Measurements from ENCODE around the gene CAB39.

Gene CAB39

DNA sequence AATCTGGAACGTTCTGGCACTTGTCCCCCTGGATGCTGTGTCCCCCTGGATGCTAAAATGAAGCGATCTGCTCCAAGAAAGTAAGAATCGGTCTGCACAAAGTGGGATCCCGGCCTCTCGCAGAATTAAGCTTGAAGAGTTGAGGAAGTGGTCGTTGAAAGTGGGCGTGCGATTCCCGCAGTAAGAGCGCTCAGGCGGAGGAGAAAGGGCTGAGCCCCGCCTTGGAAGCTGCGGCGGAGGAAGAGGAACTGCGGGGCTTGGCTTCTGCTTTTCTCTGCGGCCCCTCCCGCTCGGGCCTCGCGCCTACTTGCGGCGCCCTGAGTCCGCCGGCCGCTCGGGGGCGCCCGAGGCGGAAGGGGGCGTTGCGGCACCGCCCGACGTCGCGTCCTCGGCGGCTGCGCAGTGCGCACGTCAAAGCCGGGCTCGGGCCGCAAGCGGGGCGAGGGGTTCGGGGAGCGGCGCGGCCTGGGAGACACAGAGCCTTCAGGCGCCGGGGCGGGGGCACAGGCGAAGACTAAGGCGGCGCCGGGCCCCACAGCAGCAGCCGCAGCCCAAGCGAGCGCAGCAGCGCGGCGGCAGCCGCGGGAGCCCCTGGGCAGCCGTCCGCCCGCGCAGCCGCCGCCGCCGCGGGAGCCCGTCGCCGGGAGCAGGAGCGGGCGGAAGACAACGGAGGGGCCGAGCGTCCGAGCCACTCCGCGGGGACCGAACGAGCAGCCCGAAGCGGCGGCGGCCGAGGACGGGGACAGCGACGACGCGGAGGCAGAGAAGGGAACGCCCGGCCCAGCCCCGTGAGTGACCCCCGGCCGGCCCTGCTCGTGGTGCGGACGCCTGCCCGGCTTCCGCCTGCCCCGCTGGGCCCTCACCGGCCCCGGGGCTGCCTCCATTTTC, at the start of gene CAB39:
CAB39 (plus strand) TSS at position 400 of the 888 bp plus-strand sequence. CDS start 47,160 bp downstream, outside the sequence.
- peak; percentile 89 for DNase-seq (ENCODE audit: low spot score)

DNA sequence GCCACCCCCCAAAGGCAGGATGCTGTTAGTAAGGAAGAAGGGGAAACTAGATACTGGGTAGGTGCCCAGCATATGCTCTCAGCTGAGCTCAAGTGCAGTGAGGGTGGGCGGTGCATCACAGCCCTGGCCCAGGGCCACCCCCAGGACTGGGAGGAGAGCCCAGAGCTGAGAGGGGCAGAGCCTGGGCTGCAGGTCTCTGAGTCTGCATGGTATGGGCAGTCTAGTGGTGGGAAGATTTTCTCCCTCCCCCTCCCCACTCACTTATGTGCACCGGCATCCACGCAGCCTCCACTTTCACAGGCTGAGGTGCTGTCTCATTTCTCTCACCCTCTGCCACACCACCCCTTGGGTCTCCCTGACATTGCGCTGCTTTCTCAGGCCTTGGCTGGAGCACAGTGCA, 48.5 kb upstream of the CAB39 start:
- DNase-seq (ENCODE audit: low spot score) = no peak

DNA sequence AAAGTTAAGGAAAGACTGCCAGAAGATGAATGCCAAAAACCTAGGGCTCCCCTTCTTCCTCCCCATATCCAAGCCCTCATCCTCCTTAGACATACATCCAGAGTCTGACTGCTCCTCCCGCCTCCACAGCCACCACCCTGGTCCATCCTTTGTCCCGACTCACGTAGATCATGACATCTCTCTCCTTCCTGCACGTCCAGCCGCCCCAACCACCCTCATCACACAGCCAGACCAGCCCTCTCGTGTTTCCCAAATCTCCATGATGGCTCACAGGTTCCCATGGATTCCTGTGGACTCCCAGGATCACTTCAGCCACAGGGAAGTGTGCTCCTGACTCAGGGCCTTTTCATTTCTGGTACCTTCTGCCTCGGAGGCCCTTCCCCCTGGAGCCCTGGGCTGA, 47.8 kb upstream of the CAB39 start:
- no peak for DNase-seq (ENCODE audit: low spot score)

DNA sequence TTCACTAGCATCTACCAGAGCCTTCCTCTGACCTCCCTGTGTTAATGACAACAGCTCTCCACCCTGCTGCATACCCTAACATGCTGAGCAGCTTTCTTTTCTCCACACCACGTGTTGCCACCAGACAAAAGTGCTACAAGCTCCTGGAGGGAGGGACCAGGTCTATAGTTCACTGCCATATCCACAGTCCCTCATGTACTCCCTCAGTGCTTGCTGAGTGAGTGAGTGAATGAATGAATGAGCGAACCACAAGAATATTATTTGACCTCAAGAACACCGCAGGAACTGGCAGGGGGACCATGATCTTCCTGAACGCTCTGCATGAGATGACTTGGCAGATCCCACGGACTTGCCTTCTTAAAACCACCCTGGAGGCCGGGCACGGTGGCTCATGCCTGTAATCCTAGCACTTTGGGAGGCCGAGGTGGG, 47.4 kb upstream of the CAB39 start:
- no peak for DNase-seq (ENCODE audit: low spot score)

DNA sequence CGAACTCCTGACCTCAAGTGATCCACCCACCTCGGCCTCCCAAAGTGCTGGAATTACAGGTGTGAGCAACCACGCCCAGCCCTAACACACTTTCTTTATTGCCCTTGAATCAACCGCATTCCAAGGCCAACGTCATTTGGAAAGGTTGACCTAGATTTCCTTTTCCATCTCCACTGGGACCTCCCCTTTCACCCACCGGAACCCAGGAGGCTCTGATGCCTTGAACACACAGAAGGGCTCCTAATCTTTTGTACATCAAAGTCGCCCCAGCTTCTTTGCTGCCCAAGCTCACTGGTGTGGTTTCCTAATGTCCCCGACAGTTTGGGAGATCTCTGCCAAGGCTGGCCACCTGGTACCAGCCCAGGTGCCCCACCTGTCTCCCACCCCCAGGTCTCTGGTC, 46.2 kb upstream of the CAB39 start:
- DNase-seq (ENCODE audit: low spot score) = no peak

DNA sequence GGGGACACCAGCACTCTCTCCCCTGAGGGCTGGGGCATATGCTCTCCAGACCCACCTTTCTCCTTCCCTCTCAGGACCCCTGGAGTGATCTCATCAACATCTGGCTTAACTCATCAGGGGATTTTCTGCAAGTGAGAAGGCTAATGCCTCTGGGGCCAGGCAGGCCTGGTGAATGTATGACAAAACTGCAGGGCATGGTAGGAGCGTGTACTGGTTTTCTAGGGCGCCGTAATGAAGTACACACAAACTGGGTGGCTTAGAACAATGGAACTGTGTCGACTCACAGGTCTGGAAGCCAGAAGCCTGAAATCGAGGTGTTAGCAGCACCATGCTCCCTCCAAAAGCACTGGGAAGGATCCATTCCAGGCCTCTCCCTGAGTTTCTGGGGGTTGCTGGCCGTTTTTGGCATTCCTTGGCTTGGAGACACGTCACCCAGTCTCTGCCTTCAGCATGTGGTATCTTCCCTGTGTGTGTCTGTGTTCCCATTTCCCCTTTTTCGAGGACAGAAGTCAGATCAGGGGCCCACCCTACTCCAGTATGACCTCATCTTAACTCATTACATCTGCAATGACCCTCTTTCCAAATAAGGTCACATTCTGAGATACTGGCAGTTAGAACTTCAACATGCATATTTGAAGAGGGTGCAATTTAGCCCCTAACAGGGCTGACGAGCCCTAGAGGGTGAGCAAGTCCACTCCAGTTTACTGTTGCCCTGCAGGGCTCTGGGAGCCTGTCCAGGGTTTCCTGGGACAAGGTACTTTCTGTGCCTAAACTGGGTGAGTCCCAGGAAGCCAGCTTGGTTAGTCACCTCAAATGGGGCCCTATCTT, 45.5 kb upstream of the CAB39 start:
- no peak for DNase-seq (ENCODE audit: low spot score)

DNA sequence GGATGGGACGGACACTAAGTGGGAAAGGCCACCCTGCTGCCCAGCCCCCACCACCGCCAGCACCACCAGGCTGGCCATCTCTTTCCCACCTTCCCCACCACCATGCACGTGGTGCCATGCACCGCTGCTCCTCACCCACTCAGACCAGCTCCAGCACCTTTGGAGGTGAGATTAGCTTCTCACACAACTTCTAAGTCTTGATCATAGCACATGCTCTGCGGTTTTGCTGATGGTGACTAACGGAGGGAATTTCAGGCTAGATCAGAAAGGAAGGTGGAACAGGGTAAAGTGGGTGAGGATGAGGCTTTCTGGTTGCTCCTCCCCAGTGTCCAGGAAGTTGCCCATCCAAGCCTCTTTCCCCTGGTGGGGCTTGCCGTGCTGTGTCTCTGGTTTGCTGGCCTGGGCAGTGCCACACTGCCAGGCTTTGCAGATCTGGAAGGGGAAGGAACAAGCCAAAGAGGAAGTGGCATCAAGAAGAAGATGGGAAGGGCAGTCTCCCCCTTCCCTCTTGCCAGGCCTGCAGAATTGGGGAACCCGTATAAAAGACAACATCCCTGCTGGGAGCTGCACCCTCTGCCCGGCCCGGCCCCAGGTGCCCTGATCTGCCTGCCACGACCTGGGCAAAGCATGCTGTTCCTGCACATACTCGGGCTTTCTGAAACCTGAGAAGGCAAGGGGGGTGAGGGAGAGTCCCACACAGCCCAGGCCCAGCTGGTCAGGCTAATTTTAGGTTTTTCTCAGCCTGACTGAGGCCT, 44.3 kb upstream of the CAB39 start:
- DNase-seq (ENCODE audit: low spot score) = no peak

DNA sequence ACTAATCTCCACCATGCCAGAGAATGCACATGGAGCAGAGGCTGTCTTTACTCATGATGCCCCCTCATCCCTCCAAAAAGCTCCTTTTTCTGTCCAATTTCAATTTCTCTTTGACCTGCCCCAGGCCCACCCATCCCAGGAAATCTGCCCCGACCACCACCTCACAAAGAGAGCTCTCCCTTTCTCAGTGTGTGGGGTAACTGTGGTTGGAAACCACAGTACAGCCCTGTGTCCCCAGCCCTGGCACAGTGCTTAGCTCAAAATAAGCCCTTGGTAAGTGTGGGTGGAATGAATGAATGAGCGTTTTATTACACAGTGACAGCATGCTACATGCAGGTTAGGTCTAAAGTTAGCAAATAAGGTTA, 43.7 kb upstream of the CAB39 start:
- DNase-seq (ENCODE audit: low spot score) = no peak

DNA sequence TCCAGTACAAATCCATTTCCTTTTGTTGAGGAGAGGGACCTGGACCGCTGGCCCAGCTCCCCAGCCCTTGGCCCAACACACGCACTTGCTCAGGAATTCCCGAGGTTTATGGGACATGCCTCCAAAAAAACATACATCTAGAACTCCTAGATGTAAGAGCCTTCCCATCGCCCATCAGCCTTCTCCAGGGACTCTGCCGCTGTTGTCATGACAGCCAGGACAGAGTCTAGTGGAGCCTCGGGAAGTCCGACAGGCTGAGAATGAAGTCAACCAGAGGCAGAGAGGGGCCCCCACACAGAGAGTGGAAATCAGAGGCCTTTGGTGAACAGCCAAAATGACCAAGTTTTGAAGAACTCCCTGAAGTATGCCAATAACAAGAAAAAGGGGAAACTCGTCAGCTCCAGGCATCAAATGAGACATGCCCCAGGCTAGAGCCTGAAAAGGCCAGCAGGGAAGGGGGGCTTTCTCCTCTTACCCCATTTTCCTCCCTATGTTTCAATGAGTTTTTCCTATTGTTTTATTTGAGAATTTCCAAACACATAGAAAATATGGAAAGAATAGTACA, 43.2 kb upstream of the CAB39 start:
- DNase-seq (ENCODE audit: low spot score) = no peak

DNA sequence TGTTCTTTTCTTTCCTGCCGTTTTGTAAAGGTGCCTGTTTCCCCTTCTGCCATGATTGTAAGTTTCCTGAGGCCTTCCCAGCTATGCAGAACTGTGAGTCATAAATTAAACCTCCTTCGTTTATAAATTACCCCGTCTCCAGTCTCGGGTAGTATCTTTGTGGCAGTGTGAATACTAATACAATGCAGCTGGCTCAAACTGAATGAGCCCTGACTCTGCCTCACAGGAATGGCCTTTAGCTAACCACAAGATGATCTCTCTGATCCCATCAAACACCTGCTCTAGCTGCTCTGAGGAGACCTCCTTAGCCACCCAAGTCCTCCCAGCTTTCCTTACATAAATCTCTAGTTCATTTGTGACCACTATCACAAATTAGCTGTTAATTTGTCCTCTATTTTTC, 41.5 kb upstream of the CAB39 start:
- no peak for DNase-seq (ENCODE audit: low spot score)

DNA sequence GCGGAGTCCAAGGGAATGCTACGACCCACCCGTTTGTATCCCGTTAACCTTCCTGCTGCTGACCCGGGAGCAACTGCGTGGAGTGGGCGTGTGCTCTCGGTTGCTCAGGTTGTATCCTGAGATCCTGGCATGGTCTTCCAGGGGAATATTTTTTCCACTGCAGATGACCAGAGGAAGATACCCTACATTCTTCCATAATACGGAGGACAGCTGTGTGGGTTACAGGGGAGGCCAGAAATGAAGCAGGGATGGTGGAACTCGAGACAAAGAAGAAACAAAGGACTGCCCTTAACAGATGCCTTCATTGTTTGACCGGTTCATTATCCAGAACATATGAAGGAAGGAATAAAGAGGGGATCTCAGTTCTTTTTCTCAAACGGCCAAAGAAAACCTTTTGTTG, 39.8 kb upstream of the CAB39 start:
- DNase-seq (ENCODE audit: low spot score) = no peak

DNA sequence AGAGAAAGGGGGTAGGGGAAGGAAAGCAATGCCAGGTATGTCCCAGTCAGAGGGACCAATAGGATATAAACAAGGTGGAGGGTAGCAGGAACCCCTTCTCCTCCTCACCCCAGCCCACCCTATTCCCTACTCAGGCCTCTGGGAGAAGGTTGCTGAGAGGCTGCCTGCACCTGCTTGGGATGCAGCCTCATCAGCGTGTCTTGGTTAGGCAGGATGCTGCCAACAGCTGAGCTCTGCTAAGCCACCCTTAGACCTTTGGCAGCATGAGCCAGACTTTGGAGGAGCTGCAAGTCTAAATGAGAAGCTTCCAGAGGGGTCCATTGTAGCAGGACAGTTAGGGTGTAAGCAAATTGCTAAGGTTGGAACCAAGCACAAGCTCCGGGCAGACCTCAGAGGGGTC, 38.2 kb upstream of the CAB39 start:
- DNase-seq (ENCODE audit: low spot score) = no peak

DNA sequence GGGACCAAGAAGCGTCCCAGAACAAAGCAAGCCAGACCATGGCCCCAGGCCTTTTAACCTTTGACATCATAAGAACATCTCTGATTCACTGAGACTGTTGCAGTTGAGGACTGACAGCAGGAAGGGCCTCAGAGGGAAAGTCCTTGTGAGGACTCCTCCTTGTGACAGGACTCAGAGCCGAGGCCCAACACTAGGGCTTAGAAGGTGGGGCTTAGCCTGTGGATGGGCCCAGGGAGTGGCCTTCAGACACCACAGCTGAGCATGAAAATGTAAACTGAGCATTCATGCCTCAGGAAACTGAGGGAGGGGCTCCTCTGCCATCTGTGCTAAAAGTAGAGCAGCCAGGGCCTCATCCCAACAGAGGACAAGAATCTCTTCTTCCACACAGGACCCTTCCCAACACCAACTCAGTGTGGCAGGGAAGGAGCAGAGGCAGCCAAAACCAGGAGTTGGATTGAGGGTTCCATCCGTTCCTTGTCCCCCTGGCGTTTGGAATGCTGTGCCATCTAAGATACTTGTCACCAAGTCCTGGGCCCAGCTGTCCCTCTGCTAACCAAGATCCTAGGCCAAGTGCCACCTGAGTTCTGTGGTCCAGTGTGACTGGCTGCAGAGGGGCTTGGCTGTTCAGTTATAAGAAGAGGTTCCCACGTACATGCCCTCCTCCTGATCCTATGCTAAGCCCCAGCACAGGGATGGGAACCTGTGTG, 37.5 kb upstream of the CAB39 start:
- no peak for DNase-seq (ENCODE audit: low spot score)

DNA sequence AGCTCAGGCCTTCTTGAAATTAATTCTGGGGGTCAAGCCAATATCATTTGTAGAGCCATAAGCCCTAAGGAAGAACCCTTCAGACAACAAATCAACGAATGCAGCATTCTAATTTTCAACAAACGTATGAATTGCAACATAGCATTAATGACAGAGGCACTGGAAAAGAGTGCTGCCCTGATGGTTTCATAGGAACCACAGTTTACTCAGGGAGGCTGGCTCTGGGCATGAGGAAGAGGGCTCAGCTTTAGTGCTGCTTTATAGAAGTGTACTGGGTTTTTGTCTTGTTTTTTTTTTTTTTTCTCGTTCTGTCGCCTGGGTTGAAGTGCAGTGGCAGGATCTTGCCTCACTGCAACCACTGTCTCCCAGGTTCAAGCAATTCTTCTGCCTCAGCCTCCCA, 36.1 kb upstream of the CAB39 start:
- no peak for DNase-seq (ENCODE audit: low spot score)

DNA sequence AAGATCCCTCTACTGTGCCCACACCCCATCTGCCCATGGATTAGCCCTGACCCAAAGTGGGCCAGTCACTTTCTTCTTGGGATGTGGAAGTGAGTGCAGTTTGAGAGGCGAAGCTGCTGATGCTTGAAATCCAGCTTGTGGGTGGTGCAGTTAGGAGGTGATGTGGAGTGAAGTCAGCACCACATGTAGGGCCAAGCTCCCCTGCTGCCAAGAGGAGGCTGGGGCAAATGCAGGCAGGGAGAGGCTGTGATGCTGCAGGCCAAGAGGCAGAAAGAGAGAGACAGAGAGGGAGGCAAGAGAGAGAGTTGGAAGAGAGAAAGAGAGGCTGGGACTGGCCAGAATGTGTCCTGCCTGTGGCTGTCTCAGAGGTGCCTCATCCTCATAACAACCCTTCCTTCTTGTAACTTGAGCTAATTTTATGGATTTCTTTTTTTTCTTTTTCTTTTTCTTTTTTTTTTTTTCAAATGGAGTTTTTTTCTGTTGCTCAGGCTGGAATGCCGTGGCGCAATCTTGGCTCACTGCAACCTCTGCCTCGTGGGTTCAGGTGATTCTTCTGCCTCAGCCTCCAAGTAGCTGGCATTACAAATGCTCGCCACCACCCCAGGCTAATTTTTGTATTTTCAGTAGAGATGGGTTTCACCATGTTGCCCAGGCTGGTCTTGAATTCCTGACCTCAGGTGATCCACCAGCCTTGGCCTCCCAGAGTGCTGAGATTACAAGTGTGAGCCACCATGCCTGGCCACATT, 35.3 kb upstream of the CAB39 start:
- DNase-seq (ENCODE audit: low spot score) = no peak

DNA sequence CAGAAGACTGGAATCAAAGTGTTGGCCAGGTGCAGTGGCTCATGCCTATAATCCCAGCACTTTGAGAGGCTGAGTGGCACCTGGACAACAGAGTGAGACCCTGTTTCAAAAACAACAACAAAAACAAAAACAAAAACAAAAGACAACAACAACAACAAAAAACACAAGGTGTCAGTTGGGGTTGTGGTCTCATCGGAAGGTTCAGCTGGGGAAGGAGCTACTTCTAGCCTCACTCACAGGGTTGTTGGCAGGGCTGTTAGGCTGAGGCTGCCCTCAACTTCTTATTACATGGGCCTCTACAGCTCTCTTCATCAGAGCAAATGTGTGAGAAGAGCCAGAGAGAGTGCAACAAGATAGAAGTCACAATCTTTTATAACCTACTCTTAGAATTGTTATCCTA, 34.6 kb upstream of the CAB39 start:
- no peak for DNase-seq (ENCODE audit: low spot score)

DNA sequence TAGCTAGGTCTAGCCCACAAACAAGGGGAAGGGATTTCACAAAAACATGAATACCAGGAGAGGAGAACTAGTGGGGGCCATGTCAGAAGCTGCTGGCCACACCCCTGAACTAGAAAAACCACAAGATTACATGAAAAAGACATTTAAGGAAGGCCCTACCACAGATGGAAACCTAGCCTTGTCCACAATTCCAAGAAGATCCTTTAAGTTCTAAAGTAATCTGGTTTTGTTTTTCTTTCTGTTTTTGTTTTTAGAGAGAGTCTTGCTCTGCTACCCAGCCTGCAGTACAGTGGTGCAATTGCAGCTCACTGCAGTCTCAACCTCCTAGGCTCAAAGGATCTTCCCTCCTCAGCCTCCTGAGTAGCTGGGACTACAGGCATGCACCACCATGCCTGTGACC, 34.2 kb upstream of the CAB39 start:
- no peak for DNase-seq (ENCODE audit: low spot score)

DNA sequence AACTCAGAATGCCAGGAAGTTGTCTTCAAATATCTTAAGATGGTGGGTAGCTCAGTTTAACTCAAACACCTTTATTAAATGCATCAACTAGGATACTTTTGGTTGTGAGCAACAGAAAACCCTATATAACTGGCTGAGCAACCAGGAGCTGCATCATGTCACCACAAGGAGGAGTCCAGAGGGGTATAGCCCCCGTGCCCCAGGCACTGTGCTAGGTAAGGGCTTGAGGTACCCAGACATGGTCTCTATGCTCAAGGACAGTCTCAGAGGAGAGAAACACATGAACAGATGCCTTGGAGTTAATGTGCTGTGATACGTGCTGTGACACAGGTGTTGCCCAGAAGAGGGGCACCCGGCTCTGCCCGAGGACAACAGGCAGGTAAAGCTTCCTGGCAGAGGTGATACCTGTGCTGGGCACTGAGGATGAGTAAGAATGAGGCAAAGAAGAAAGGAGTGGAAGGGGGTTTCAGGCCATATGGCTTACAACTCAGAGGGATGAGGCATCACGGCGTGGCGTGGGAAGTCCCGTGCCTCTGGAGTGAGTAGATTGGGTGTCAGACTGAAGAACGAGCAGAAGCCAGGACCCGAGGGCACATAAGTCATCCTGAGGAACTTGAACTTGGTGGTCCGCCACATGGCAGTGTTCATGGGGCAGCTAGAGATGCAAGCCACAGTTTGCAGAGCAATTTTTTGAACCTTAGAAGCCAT, 32.0 kb upstream of the CAB39 start:
- no peak for DNase-seq (ENCODE audit: low spot score)

DNA sequence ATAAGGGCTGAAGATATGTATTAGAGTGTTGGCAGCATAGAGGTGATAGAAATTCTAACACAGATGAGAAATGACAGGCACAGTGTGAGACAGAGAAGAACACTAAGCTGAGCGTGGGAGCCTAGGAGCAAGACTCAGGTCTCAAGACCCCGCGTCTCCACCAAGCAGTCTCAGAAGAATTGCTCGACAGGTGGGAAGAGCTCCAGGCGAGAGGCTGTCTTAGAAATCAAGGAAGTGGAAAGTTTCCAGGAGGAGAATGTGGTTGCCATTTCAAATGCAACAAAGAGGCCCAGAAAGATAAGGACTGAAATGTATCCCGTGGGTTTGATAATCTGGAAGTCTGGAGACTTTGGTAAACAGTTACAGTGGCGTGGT, 31.5 kb upstream of the CAB39 start:
- no peak for DNase-seq (ENCODE audit: low spot score)

DNA sequence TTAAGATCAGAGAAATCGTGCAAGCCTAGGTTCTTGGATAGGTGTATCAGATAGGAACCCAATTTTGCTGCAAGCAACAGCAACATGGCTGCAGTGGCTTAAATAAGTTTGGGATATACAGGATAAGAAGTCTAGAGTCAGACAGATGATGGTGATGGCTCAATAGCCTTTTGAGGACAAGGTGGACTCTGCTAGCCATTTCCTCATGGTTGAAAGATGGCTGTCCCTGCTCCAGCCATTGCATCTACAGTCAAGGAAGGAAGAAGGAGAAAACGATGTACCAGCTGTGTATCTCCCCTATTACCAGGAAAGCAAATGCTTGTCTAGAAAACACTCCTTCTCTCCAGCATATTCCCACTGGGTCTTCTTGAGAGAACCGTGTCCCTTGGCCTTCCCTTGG, 30.1 kb upstream of the CAB39 start:
- no peak for DNase-seq (ENCODE audit: low spot score)
